ENCODE data around the gene ZC3H11A.
A peak's percentile ranks its signal among the peaks of the same experiment; 100 is the strongest.

DNA sequence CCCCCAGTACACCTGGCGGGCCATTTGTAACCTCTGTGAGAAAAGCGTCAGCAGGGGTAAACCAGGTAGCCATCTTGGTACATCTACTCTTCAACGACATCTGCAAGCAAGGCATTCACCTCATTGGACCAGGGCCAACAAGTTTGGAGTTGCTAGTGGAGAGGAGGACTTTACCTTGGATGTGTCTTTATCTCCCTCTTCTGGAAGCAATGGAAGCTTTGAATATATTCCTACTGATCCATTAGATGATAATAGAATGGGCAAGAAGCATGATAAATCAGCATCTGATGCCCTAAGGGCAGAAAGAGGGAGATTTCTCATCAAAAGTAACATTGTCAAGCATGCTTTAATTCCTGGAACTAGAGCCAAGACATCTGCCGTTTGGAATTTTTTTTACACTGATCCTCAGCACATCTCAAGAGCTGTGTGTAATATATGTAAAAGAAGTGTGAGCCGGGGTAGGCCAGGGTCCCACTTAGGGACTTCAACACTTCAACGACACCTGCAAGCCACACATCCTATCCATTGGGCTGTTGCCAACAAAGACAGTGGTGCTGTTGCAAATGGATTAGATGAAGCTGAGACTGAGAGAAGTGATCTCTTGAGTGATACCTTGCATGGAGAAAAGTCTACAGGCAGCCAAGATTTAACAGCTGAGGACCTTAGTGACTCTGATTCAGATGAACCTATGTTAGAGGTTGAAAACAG lies 2.7 kb downstream of the ZC3H11A start:
- no peak for TF ChIP-seq POLR2AphosphoS5 (IDR thresholded peaks at IDR 0.05)
- TF ChIP-seq, protein P1, sequence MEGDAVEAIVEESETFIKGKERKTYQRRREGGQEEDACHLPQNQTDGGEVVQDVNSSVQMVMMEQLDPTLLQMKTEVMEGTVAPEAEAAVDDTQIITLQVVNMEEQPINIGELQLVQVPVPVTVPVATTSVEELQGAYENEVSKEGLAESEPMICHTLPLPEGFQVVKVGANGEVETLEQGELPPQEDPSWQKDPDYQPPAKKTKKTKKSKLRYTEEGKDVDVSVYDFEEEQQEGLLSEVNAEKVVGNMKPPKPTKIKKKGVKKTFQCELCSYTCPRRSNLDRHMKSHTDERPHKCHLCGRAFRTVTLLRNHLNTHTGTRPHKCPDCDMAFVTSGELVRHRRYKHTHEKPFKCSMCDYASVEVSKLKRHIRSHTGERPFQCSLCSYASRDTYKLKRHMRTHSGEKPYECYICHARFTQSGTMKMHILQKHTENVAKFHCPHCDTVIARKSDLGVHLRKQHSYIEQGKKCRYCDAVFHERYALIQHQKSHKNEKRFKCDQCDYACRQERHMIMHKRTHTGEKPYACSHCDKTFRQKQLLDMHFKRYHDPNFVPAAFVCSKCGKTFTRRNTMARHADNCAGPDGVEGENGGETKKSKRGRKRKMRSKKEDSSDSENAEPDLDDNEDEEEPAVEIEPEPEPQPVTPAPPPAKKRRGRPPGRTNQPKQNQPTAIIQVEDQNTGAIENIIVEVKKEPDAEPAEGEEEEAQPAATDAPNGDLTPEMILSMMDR (IDR thresholded peaks at IDR 0.05), result peak in 1 of 2 donors; percentile 18
